Calu3 (cell line): ENCODE results near the gene DNAH17. TPM values are rescaled to one million over a fixed set of nuclear protein-coding genes. Genes with fewer than 3 reads are reported as not detected.

Source experiments
- BruUV-seq: library from RNA; stranded (reverse); fragments of 400-500 nt; replicated peaks from 2 replicates; lab custom pipeline; 2021; lab: Mats Ljungman, UMichigan
- CTCF ChIA-PET: fragments of 300-600 bp; sonication (Branson Sonifier 250); formaldehyde crosslinking; loops from one replicate; lab custom pipeline; 2022; ENCODE audit warnings: antibody characterized with exemption; lab: Charles Lee
- DNase-seq: peaks from one replicate; pipeline ENCODE4 v3.0.0; 2022
- H3K27ac Mint-ChIP-seq: one replicate; pipeline ENCODE4 v1.8.0; 2022; ENCODE audit warnings: mixed read lengths; ENCODE audit not compliant: unreplicated experiment
- H3K27me3 Mint-ChIP-seq: one replicate; pipeline ENCODE4 v1.8.0; 2022; ENCODE audit warnings: mixed read lengths; ENCODE audit not compliant: unreplicated experiment
- H3K36me3 Mint-ChIP-seq: one replicate; pipeline ENCODE4 v1.8.0; 2022; ENCODE audit warnings: mild to moderate bottlenecking, moderate library complexity, mixed read lengths; ENCODE audit not compliant: insufficient read depth, unreplicated experiment
- H3K4me1 Mint-ChIP-seq: one replicate; pipeline ENCODE4 v1.8.0; 2022; ENCODE audit warnings: mild to moderate bottlenecking, low read depth, mixed read lengths; ENCODE audit not compliant: unreplicated experiment
- H3K4me3 Mint-ChIP-seq: one replicate; pipeline ENCODE4 v1.8.0; 2022; ENCODE audit warnings: mild to moderate bottlenecking, low read depth, moderate library complexity, mixed read lengths; ENCODE audit not compliant: unreplicated experiment
- H3K9me3 Mint-ChIP-seq: one replicate; pipeline ENCODE4 v1.8.0; 2022; ENCODE audit warnings: low read depth, mixed read lengths; ENCODE audit not compliant: unreplicated experiment
- CTCF ChIP-seq: fragments of 200-600 bp; IDR thresholded peaks from one replicate; pipeline ENCODE4 v1.8.0; 2022; ENCODE audit warnings: antibody characterized with exemption; ENCODE audit not compliant: unreplicated experiment
- intact Hi-C: fragments of 100-400 bp; cut with micrococcal nuclease; formaldehyde crosslinking; loops from one replicate; pipeline ENCODE4 v1.10.0; 2022; ENCODE audit not compliant: unreplicated experiment
- total RNA-seq: library from RNA; stranded (reverse); gene quantifications from 2 replicates; pipeline ENCODE4 v1.2.3, GENCODE V29; 2022

DNAH17 gene
- total RNA-seq, 1 experiment from 2014 or later = 0.19 TPM

- Mint-ChIP-seq H3K36me3 (peaks cover 5% of the 10 kb centered on the region), H3K4me3 (no peak overlapping the region), H3K9me3 (no peaks in the 10 kb centered on the region), H3K27me3 (peaks cover 68% of the 10 kb centered on the region), H3K27ac (no peak overlapping the region), H3K4me1 (peaks cover 9% of the 10 kb centered on the region)
- TF ChIP-seq CTCF = no peak
- intact Hi-C loops = no loop called here
- CTCF ChIA-PET = interaction anchor here (0.9 kb wide), 1 partner anchor 104 kb away, joined by 3 read pairs; no protein-coding TSS in a partner anchor
- no TSS peak for BruUV-seq
- no peak for DNase-seq
These were observed 89.0 kb downstream of the DNAH17 start for GRCh38 chr17:78488156-78488555.

- no peak overlapping the region for H3K4me3 Mint-ChIP-seq
- H3K36me3 Mint-ChIP-seq = peaks cover 5% of the 10 kb centered on the region
- H3K4me1 Mint-ChIP-seq = peaks cover 9% of the 10 kb centered on the region
- TF ChIP-seq CTCF = no peak
- H3K27ac Mint-ChIP-seq = no peak overlapping the region
- CTCF ChIA-PET = interaction anchor here (0.9 kb wide), 1 partner anchor 105 kb away, joined by 3 read pairs; no protein-coding TSS in a partner anchor
- intact Hi-C loops = no loop called here
- H3K27me3 Mint-ChIP-seq = peaks cover 58% of the 10 kb centered on the region
- DNase-seq = no peak
- no TSS peak for BruUV-seq
- no peaks in the 10 kb centered on the region for H3K9me3 Mint-ChIP-seq
These were observed 90.1 kb downstream of the DNAH17 start for GRCh38 chr17:78486946-78487680.

GRCh38 chr17:78486228-78486802 is 90.9 kb downstream of the DNAH17 start:
- peaks cover 5% of the 10 kb centered on the region for H3K36me3 Mint-ChIP-seq
- no peak for DNase-seq
- no peak overlapping the region for H3K27ac Mint-ChIP-seq
- intact Hi-C loops = no loop called here
- no peaks in the 10 kb centered on the region for H3K9me3 Mint-ChIP-seq
- TF ChIP-seq CTCF = no peak
- peaks cover 9% of the 10 kb centered on the region for H3K4me1 Mint-ChIP-seq
- no peak overlapping the region for H3K4me3 Mint-ChIP-seq
- CTCF ChIA-PET = interaction anchor here (0.6 kb wide), 1 partner anchor 106 kb away, joined by 13 read pairs; no protein-coding TSS in a partner anchor
- peaks cover 50% of the 10 kb centered on the region for H3K27me3 Mint-ChIP-seq
- BruUV-seq = no TSS peak

- intact Hi-C loops = no loop called here
- H3K36me3 Mint-ChIP-seq = peaks cover 5% of the 10 kb centered on the region
- H3K9me3 Mint-ChIP-seq = no peaks in the 10 kb centered on the region
- BruUV-seq = no TSS peak
- peaks cover 9% of the 10 kb centered on the region for H3K4me1 Mint-ChIP-seq
- H3K4me3 Mint-ChIP-seq = peak overlapping the region; percentile 63
- no peak for DNase-seq
- CTCF ChIA-PET = interaction anchor here (0.6 kb wide), 1 partner anchor 107 kb away, joined by 13 read pairs; no protein-coding TSS in a partner anchor
- no peak overlapping the region for H3K27ac Mint-ChIP-seq
- no peak for TF ChIP-seq CTCF
- peaks cover 42% of the 10 kb centered on the region for H3K27me3 Mint-ChIP-seq
These were observed 91.7 kb downstream of the DNAH17 start for GRCh38 chr17:78485290-78486168.
